K562 (cell line): Measurements from ENCODE around the gene TTLL11. TPM values are rescaled to one million over a fixed set of nuclear protein-coding genes. Genes with fewer than 3 reads are reported as not detected.

Experiments used
- ATAC-seq: fragments of 200-7000 bp; cut with Tn5 transposase; 3 replicates; pipeline ENCODE4 v1.9.1; 2020; ENCODE audit warnings: moderate library complexity
- BruUV-seq: library from RNA; stranded (reverse); fragments of 400-500 nt; replicated peaks from 2 replicates; lab custom pipeline; 2021; lab: Mats Ljungman, UMichigan
- CTCF ChIA-PET: fragments of 300-600 bp; formaldehyde crosslinking; extraction: SDS; loops from one replicate; lab custom pipeline; 2021; ENCODE audit warnings: low intra/inter-chr PET ratio; lab: Yijun Ruan, JAX
- POLR2A ChIA-PET: fragments of 300-600, 350-650 bp; sonication (Branson Sonifier 250); formaldehyde crosslinking; extraction: SDS; loops from one replicate; lab custom pipeline; 2021; ENCODE audit warnings: antibody characterized with exemption, inconsistent platforms; lab: Yijun Ruan, JAX
- DNase-seq, 4 experiments: peaks; one replicate each; pipeline versions ENCODE4 v3.0.0 to v3.0.0-alpha.2; 2011 to 2018; ENCODE audit warnings: low spot score in 3 of 4, mixed read lengths in 3 of 4; ENCODE audit errors: extremely low read depth in 1 of 4
- FAIRE-seq: peaks from 2 replicates; lab custom pipeline; 2011; peaks lifted over from hg19 to GRCh38; lab: Jason Lieb, UNC
- H2AFZ ChIP-seq: 2 replicates; pipeline ENCODE4 v1.6.0; 2011; ENCODE audit warnings: low read depth, low read length, control low read depth, inconsistent platforms
- H3K27ac ChIP-seq: fragments of 200-600 bp; 3 replicates; pipeline ENCODE4 v1.8.0; 2011; ENCODE audit warnings: low read depth, mild to moderate bottlenecking, control low read depth, inconsistent platforms, low read length, moderate library complexity, mixed read lengths; ENCODE audit errors: extremely low read depth
- H3K27me3 ChIP-seq, 2 experiments: fragments of 300-600 bp in 1 of 2; 2 replicates in 1 of 2; 3 replicates in 1 of 2; pipeline versions ENCODE4 v1.6.0 to v1.8.0; 2011; ENCODE audit warnings: inconsistent platforms in 2 of 2, low read length in 2 of 2, mild to moderate bottlenecking in 1 of 2, mixed read lengths in 1 of 2, moderate library complexity in 1 of 2; ENCODE audit not compliant: control insufficient read depth in 2 of 2, insufficient read depth in 2 of 2
- H3K36me3 ChIP-seq: fragments of 300-600 bp; 3 replicates; pipeline ENCODE4 v1.8.0; 2011; ENCODE audit warnings: mild to moderate bottlenecking, low read length, inconsistent platforms; ENCODE audit not compliant: control insufficient read depth, insufficient read depth
- H3K4me1 ChIP-seq, 2 experiments: fragments of 200-600 bp in 1 of 2; replicated peaks in 1 of 2; 2 replicates in 1 of 2; 3 replicates in 1 of 2; pipeline versions ENCODE4 v1.5.1 to v1.8.0; 2011; ENCODE audit warnings: inconsistent platforms in 2 of 2, low read length in 2 of 2, mild to moderate bottlenecking in 1 of 2, mixed read lengths in 1 of 2, moderate library complexity in 1 of 2; ENCODE audit not compliant: control insufficient read depth in 2 of 2, insufficient read depth in 2 of 2
- H3K4me2 ChIP-seq: 2 replicates; pipeline ENCODE4 v1.6.1; 2011; ENCODE audit warnings: low read length, control low read depth, inconsistent platforms, mixed read lengths; ENCODE audit not compliant: insufficient read depth
- H3K4me3 ChIP-seq: fragments of 200-600 bp; sonication (generic), shearing (Covaris generic); 2 replicates; pipeline ENCODE4 v1.5.1; 2016; ENCODE audit warnings: control low read depth, inconsistent platforms
- H3K79me2 ChIP-seq: fragments of 200-600 bp; 3 replicates; pipeline ENCODE4 v1.8.0; 2011; ENCODE audit warnings: low read length, inconsistent platforms; ENCODE audit not compliant: control insufficient read depth, insufficient read depth
- H3K9ac ChIP-seq, 2 experiments: 2 replicates each; pipeline versions ENCODE4 v1.6.0 to v1.6.1; 2011; ENCODE audit warnings: low read depth in 2 of 2, low read length in 2 of 2, control low read depth in 1 of 2, inconsistent platforms in 1 of 2, mild to moderate bottlenecking in 1 of 2, mixed read lengths in 1 of 2; ENCODE audit not compliant: insufficient read depth in 1 of 2
- H3K9me1 ChIP-seq: one replicate; pipeline ENCODE4 v1.6.0; 2011; ENCODE audit warnings: inconsistent platforms, mild to moderate bottlenecking, low read length, moderate library complexity; ENCODE audit not compliant: control insufficient read depth, insufficient read depth
- H3K9me3 ChIP-seq: replicated peaks from 2 replicates; pipeline ENCODE4 v1.5.1; 2011; ENCODE audit warnings: low read depth, low read length, inconsistent platforms; ENCODE audit not compliant: control insufficient read depth, insufficient read depth
- H4K20me1 ChIP-seq: replicated peaks from 2 replicates; pipeline ENCODE4 v1.6.1; 2011; ENCODE audit warnings: low read length, inconsistent platforms, mixed read lengths; ENCODE audit not compliant: control insufficient read depth, insufficient read depth
- FOXJ3 ChIP-seq: sonication (generic); formaldehyde crosslinking; IDR thresholded peaks from 2 replicates; pipeline ENCODE4 v1.4.0; 2020; ENCODE audit warnings: mild to moderate bottlenecking, missing genetic modification reagents
- HOXB6 ChIP-seq: fragments of 250-450 bp; sonication (Bioruptor Pico); IDR thresholded peaks from 2 replicates; pipeline ENCODE4 v1.5.1; 2022; ENCODE audit warnings: mild to moderate bottlenecking, borderline replicate concordance
- MTA2 ChIP-seq: fragments of 450-650 bp; IDR thresholded peaks from 2 replicates; pipeline ENCODE4 v1.6.1; 2016; ENCODE audit warnings: low read depth
- NCOR1 ChIP-seq: fragments of 450-650 bp; IDR thresholded peaks from 2 replicates; pipeline ENCODE4 v1.6.1; 2016; ENCODE audit warnings: mild to moderate bottlenecking, moderate library complexity
- NR4A1 ChIP-seq, 2 experiments: fragments of 250-450 bp in 1 of 2; fragments of 450-650 bp in 1 of 2; sonication (Bioruptor Pico) in 1 of 2; IDR thresholded peaks; 2 replicates each; pipeline versions ENCODE4 v1.4.0 to v1.6.1; 2016 to 2020; ENCODE audit warnings: mild to moderate bottlenecking in 2 of 2, missing compliant biosample characterization in 1 of 2, missing genetic modification characterization in 1 of 2, moderate library complexity in 1 of 2
- POU5F1 ChIP-seq: fragments of 150-350 bp; IDR thresholded peaks from 2 replicates; pipeline ENCODE4 v1.6.1; 2014; ENCODE audit warnings: borderline replicate concordance, low read length, low read depth, mild to moderate bottlenecking; ENCODE audit not compliant: partially characterized antibody
- SAFB ChIP-seq: fragments of 200-400 bp; formaldehyde crosslinking; IDR thresholded peaks from 2 replicates; pipeline ENCODE4 v1.6.1; 2017; ENCODE audit warnings: low read depth, low read length, borderline replicate concordance
- SRF ChIP-seq, 2 experiments: fragments of 250-450, 450-650 bp in 1 of 2; sonication (Bioruptor Pico) in 1 of 2; sonication (generic) in 1 of 2; formaldehyde crosslinking; IDR thresholded peaks; 2 replicates each; pipeline versions ENCODE4 v1.5.0 to v1.5.1; 2020 to 2022; ENCODE audit warnings: mild to moderate bottlenecking in 1 of 2, missing genetic modification reagents in 1 of 2
- TAF15 ChIP-seq: fragments of 200-400 bp; formaldehyde crosslinking; IDR thresholded peaks from 2 replicates; pipeline ENCODE4 v1.6.1; 2017; ENCODE audit warnings: mild to moderate bottlenecking, low read depth, low read length, moderate library complexity
- TCFL5 ChIP-seq: fragments of 250-450 bp; sonication (Bioruptor Pico); conservative IDR thresholded peaks from 2 replicates; pipeline ENCODE4 v1.6.1; 2021; ENCODE audit warnings: mild to moderate bottlenecking, moderate library complexity, matching md5 sums
- YY1 ChIP-seq, 3 experiments: IDR thresholded peaks; 2 replicates each; pipeline ENCODE4 v1.6.1; 2011; ENCODE audit warnings: low read length in 2 of 3, mild to moderate bottlenecking in 2 of 3, moderate library complexity in 2 of 3, borderline replicate concordance in 1 of 3, control low read depth in 1 of 3, low read depth in 1 of 3; ENCODE audit not compliant: insufficient read depth in 3 of 3, insufficient replicate concordance in 2 of 3, control insufficient read depth in 1 of 3, insufficient read length in 1 of 3; ENCODE audit errors: extremely low read depth in 1 of 3
- ZNF584 ChIP-seq: fragments of 200-800 bp; sonication (Bioruptor generic); IDR thresholded peaks from 2 replicates; pipeline ENCODE4 v1.6.1; 2016; ENCODE audit warnings: low read depth, mild to moderate bottlenecking, missing genetic modification characterization, missing compliant biosample characterization
- WGBS: fragments of 100-300 bp; shearing (Covaris generic); methylation state at CpG from one replicate; pipeline ENCODE4 v1.1.6; 2016; ENCODE audit warnings: low coverage, mixed read lengths; ENCODE audit not compliant: insufficient coverage; ENCODE audit errors: missing lambda C conversion rate; 5-methylcytosine and 5-hydroxymethylcytosine counted together
- in situ Hi-C: fragments of 300-500 bp; cut with MboI; formaldehyde crosslinking; loops from 4 replicates; pipeline ENCODE4 v1.15.0; 2018; ENCODE audit warnings: inconsistent platforms, mixed read lengths
- intact Hi-C: fragments of 100-400 bp; cut with micrococcal nuclease; formaldehyde crosslinking; loops from 2 replicates; pipeline ENCODE4 v1.14.2; 2022
- polyA plus RNA-seq, 8 experiments: library from polyadenylated mRNA; depleted of rRNA in 4 of 8; stranded (reverse) in 5 of 8; unstranded in 3 of 8; fragments of >200 nt; fragmentation: Nextera tagmentation in 2 of 8; fragmentation: Illumina TruSeq in 1 of 8; extraction: Ambion mirVana in 2 of 8; extraction: Trizol in 1 of 8; gene quantifications; 2 replicates each; pipeline versions ENCODE4 v1.2.1 to v1.2.3, GENCODE V29; 2011 to 2014; ENCODE audit warnings: inconsistent platforms in 1 of 8, missing spikeins in 1 of 8
- total RNA-seq, 7 experiments: library from RNA; depleted of rRNA in 6 of 7; stranded (reverse); fragments of >200 nt in 6 of 7; fragmentation: Illumina TruSeq in 2 of 7; extraction: Trizol in 2 of 7; gene quantifications; 2 replicates each; pipeline versions ENCODE4 v1.2.1 to v1.2.3, GENCODE V29; 2011 to 2021; ENCODE audit warnings: low replicate concordance in 1 of 7

Gene TTLL11
- total and polyA plus RNA-seq, 9 of the 15 experiments (the other 6 are each of a cell fraction or from before 2014, with no cell fraction given) = 0.83 to 4.4 (median 2.7) TPM

DNA sequence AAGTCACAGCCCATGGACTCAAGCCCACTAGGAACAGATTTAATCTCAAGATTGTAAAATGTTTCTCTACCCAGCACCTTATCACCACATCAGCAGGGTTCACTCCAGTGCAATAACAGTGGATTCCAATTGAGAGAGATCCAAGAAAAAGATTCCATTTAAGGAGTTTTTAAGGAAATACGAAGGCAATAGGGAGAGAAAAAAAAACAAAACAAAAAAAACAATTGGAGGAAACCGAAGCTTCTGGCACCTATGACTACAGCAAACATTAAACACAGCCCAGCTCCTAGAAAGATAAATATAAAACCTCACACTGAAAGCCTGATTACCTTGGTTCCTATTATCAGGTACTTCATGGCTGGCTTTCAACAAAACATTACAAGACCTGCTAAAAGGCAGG, 249.0 kb downstream of the TTLL11 start:
- H3K27me3 ChIP-seq = peaks cover 5 to 28% of the 10 kb centered on the region in 2 experiments; a peak in 3 of 5 replicates
- no peaks in the 10 kb centered on the region for H3K79me2 ChIP-seq
- ChIA-PET POLR2A (no interaction called here), CTCF (no interaction called here)
- ATAC-seq = no peak
- no peak for TF ChIP-seq FOXJ3 (CRISPR knock-in tag)
- no peak for TF ChIP-seq MTA2
- no peak for TF ChIP-seq ZNF584 (CRISPR knock-in tag)
- TF ChIP-seq HOXB6 (CRISPR knock-in tag) = no peak
- no peak for TF ChIP-seq SRF (CRISPR knock-in tag; IDR thresholded peaks at IDR 0.05)
- H3K4me2 ChIP-seq = no peak overlapping the region
- no TSS peak for BruUV-seq
- no peak for FAIRE-seq
- no peak overlapping the region for H2AFZ ChIP-seq
- H3K36me3 ChIP-seq = no peaks in the 10 kb centered on the region
- in situ Hi-C loops (no loop called here), intact Hi-C loops (no loop called here)
- H3K9me1 ChIP-seq = no peaks in the 10 kb centered on the region
- H3K4me1 ChIP-seq = no peaks in the 10 kb centered on the region
- no peak overlapping the region for H3K27ac ChIP-seq
- no peaks in the 10 kb centered on the region for H4K20me1 ChIP-seq
- no peak overlapping the region for H3K4me3 ChIP-seq
- DNase-seq = no peak
- H3K9me3 ChIP-seq = no peaks in the 10 kb centered on the region
- H3K9ac ChIP-seq = no peak overlapping the region
- 0% methylated on average over 2 of the region's 2 CpGs for WGBS

- Histone ChIP-seq H2AFZ (no peak overlapping the region), H3K9me3 (no peaks in the 10 kb centered on the region), H3K36me3 (no peaks in the 10 kb centered on the region), H3K9ac (no peak overlapping the region), H3K4me1 (no peaks in the 10 kb centered on the region), H3K27me3 (peaks cover 5 to 38% of the 10 kb centered on the region in 2 experiments; a peak in 3 of 5 replicates), H3K4me2 (no peak overlapping the region), H3K9me1 (no peaks in the 10 kb centered on the region), H4K20me1 (no peaks in the 10 kb centered on the region), H3K4me3 (no peak overlapping the region), H3K79me2 (no peaks in the 10 kb centered on the region), H3K27ac (no peak overlapping the region)
- no TSS peak for BruUV-seq
- ChIA-PET CTCF (no interaction called here), POLR2A (interaction anchor here (0.7 kb wide), 1 partner anchor 135 kb away, joined by 3 read pairs; no protein-coding TSS in a partner anchor)
- WGBS = 4% methylated on average over 2 of the region's 2 CpGs
- no peak for DNase-seq
- TF ChIP-seq SAFB (no peak), YY1 (IDR thresholded peaks at IDR 0.05; ENCODE audit: borderline replicate concordance in 1 of 3, control insufficient read depth in 1 of 3, extremely low read depth in 1 of 3, insufficient read depth in 3 of 3, insufficient read length in 1 of 3, insufficient replicate concordance in 2 of 3, low read depth in 1 of 3, low read length in 2 of 3) (no peak), NR4A1 (CRISPR knock-in tag; IDR thresholded peaks at IDR 0.05) (no peak), NR4A1 (tag; IDR thresholded peaks at IDR 0.05) (no peak), TCFL5 (no peak), POU5F1 (no peak), TAF15 (no peak), NCOR1 (no peak)
- intact Hi-C loops = no loop called here
- no peak for FAIRE-seq
- no peak for ATAC-seq
- in situ Hi-C loops = no loop called here
These were observed 250.5 kb downstream of the TTLL11 start for GRCh38 chr9:121842612-121842978.
